ENCODE results near the gene TLCD3A. TPM values are rescaled to one million over a fixed set of nuclear protein-coding genes. Genes with fewer than 3 reads are reported as not detected.

The TLCD3A gene
- total and polyA plus RNA-seq, 9 of the 15 experiments (the other 6 are each of a cell fraction or from before 2014, with no cell fraction given) = 1.3 to 13.5 (median 7.3) TPM

GRCh38 chr17:752002-752619 lies 19.7 kb downstream of the TLCD3A start, which contains the start of gene GEMIN4 (continued):
- TF ChIP-seq YY1 (IDR thresholded peaks at IDR 0.05; ENCODE audit: borderline replicate concordance in 1 of 3, control insufficient read depth in 1 of 3, extremely low read depth in 1 of 3, insufficient read depth in 3 of 3, insufficient read length in 1 of 3, insufficient replicate concordance in 2 of 3, low read depth in 1 of 3, low read length in 2 of 3) (peak in 1 of 3 experiments; percentile 46), NKRF (IDR thresholded peaks at IDR 0.05; ENCODE audit: borderline replicate concordance) (0 out of 2 replicates have a peak, but pooled peaks have one; percentile 50), PHTF2 (CRISPR knock-in tag; IDR thresholded peaks at IDR 0.05) (no peak), SOX6 (IDR thresholded peaks at IDR 0.05) (no peak), NCOA4 (IDR thresholded peaks at IDR 0.05; ENCODE audit: partially characterized antibody) (no peak), RFX5 (IDR thresholded peaks at IDR 0.05; ENCODE audit: low read depth, low read length) (no peak), TCFL5 (CRISPR knock-in tag; conservative IDR thresholded peaks at IDR 0.05) (no peak), ZNF12 (CRISPR knock-in tag; IDR thresholded peaks at IDR 0.05) (0 out of 2 replicates have a peak, but pooled peaks have one; percentile 47), SMC3 (conservative IDR thresholded peaks at IDR 0.05; ENCODE audit: insufficient read depth, low read depth, low read length) (0 out of 2 replicates have a peak, but pooled peaks have one; percentile 20), NFRKB (IDR thresholded peaks at IDR 0.05; ENCODE audit: low read depth) (0 out of 2 replicates have a peak, but pooled peaks have one; percentile 27), POLR2AphosphoS5 (IDR thresholded peaks at IDR 0.05; ENCODE audit: control insufficient read depth, insufficient read depth, low read depth, low read length) (no peak), PYGO2 (tag; IDR thresholded peaks at IDR 0.05) (no peak), ZBTB9 (CRISPR knock-in tag; IDR thresholded peaks at IDR 0.05) (no peak), MEIS2 (IDR thresholded peaks at IDR 0.05; ENCODE audit: partially characterized antibody) (peak; percentile 65), POLR2AphosphoS2 (IDR thresholded peaks at IDR 0.05; ENCODE audit: low read length) (no peak), ZBTB43 (CRISPR knock-in tag; IDR thresholded peaks at IDR 0.05) (no peak), BCL6 (CRISPR knock-in tag; IDR thresholded peaks at IDR 0.05) (no peak), BRF2 (IDR thresholded peaks at IDR 0.05; ENCODE audit: borderline replicate concordance, insufficient read depth, insufficient read length) (no peak), ZEB2 (IDR thresholded peaks at IDR 0.05) (no peak)

Data from K562 (cell line).